ENCODE measurements around the gene ZNF714.
"Not testable (repeated sequence)": the region's sequence is repeated elsewhere in the genome, so short reads cannot be mapped to it uniquely, and the experiment has no call there.

Gene ZNF714

GRCh38 chr19:21130097-21130775 lies 48.2 kb downstream of the ZNF714 start:
- no peak for DNase-seq (ENCODE audit: low read depth in 2 of 2)

DNA sequence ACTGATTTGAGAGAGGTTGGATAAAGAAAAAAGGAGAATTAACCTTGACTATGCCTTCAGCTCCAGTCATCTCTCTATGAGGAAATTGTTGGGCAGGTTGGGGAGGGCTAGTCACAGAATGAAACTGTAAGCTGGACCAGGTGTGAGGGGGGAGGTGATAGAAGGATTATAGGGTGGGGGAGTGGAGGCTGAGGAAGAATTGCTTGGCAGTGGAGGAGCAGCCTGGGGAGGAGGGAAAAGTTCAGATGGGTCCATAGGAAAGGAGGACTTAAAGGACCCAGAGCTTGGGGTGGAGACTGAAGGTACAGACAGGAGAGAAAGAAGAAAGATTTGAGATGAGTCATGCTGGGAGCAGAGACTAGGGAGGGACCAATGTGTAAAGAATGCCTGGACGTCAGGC lies 51.6 kb downstream of the ZNF714 start:
- DNase-seq (ENCODE audit: low read depth in 2 of 2), result no peak

- no peak for DNase-seq (ENCODE audit: low read depth in 2 of 2)
These were observed 52.9 kb downstream of the ZNF714 start for GRCh38 chr19:21134934-21135366.

GRCh38 chr19:21135433-21135832 lies 53.4 kb downstream of the ZNF714 start:
- DNase-seq (ENCODE audit: low read depth in 2 of 2), result no peak

DNA sequence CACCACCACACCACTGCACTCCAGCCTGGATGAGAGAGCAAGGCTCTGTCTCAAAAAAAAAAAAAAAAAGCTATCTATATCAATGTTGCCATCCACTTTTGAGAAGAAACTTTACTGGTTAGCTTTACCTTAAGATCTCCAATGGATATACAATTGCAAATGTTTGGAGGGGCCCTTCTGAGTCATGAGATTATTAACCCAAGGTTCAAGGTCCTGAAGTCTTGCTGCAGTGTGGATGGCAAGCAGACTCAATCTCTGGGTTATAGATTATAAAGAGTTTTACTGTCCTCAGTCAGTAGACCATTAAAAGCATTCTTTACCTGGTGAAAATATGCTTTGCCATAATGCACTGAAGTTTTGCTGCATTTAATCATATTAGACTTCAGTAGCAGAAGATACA lies 56.1 kb downstream of the ZNF714 start:
- DNase-seq (ENCODE audit: low read depth in 2 of 2), result no peak

DNA sequence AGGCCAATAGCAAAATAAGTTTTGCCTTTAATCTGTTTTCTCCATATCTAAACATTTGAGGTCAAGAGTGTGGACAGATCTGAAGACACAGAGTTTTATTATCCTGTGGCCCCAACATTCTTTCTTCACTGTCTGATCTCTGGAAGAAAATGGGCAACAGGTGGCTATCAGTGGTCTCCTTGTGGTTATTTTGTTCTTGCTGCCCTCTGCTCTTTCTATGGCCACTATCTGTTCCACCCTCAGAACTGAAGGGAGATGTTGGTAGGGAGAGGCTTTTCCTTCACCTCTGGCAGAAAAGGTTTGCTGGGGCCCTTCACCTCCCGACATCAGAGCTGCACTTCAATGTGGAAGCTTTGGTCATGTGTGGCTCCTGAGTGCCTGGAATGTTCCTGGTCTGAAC lies 59.0 kb downstream of the ZNF714 start:
- not testable (repeated sequence) for DNase-seq (ENCODE audit: low read depth in 2 of 2)

GRCh38 chr19:21141787-21142464 lies 59.9 kb downstream of the ZNF714 start, which contains the start of gene ZNF431:
Gene ZNF431, plus strand, starts transcription at chr19:21142040. Its CDS starts 144 bp downstream, at chr19:21142184.
- peak; percentile 84 for DNase-seq (ENCODE audit: low read depth in 2 of 2)

- no peak for DNase-seq (ENCODE audit: low read depth in 2 of 2)
These were observed 61.4 kb downstream of the ZNF714 start for GRCh38 chr19:21143428-21143827.

GRCh38 chr19:21143854-21144253 lies 61.9 kb downstream of the ZNF714 start:
- DNase-seq (ENCODE audit: low read depth in 2 of 2), result no peak

GRCh38 chr19:21147540-21147939 lies 65.5 kb downstream of the ZNF714 start:
- no peak for DNase-seq (ENCODE audit: low read depth in 2 of 2)

GRCh38 chr19:21148681-21149080 lies 66.7 kb downstream of the ZNF714 start:
- no peak for DNase-seq (ENCODE audit: low read depth in 2 of 2)

- DNase-seq (ENCODE audit: low read depth in 2 of 2), result no peak
These were observed 67.9 kb downstream of the ZNF714 start for GRCh38 chr19:21149877-21150276.

- DNase-seq (ENCODE audit: low read depth in 2 of 2), result no peak
These were observed 69.5 kb downstream of the ZNF714 start for GRCh38 chr19:21151460-21151859.

- DNase-seq (ENCODE audit: low read depth in 2 of 2), result no peak
These were observed 76.6 kb downstream of the ZNF714 start for GRCh38 chr19:21158523-21159135.

- DNase-seq (ENCODE audit: low read depth in 2 of 2), result no peak
These were observed 82.5 kb downstream of the ZNF714 start for GRCh38 chr19:21164541-21164940.

GRCh38 chr19:21166436-21166835 lies 84.4 kb downstream of the ZNF714 start:
- DNase-seq (ENCODE audit: low read depth in 2 of 2), result no peak
